Inflammatory macrophage treated with lipopolysaccharide for 1 hour (primary cell): ENCODE results near the gene GOLPH3.

ENCODE experiments used
- DNase-seq, 2 donors: peaks; one replicate each; pipeline ENCODE4 v3.0.0-alpha.2; 2020 to 2022

GOLPH3 gene

DNA sequence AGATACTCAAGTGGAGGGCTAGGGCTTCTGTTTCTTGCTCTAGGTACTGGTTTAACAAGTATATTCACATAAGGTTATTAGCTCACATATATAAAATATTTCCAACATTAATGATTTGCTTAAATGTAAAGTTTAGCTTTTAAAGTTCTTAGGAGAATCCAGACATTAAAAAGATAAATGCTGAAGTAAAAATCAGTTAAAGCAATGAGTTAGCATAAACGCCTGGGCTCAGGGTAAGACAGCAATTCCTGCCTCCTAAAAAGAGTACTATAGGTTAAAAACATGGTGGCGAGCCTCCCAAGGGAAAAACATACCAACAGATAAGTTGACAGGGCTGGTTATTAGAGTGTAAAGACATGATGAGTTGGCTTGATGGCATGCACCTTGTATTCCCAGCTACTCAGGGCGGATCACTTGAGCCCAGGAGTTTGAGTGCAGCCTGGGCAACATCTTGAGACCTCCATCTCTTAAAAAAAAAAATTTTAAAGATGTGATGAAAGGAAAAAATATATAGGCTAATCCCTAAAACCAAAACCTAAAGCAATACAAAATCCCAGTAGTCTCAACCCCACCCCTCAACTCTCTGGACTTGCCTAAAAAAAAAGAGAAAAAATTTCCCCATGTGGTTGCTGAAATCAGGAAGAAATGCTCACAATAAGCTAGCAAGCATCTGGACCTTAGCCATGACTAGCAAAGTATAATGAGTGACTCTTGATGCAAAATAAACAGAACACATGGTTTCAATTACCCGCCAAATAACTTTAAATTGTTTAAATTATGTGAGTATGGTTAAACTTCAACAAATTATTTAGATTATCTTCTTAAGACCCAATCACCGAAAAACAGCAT, 3.6 kb downstream of the GOLPH3 start:
- peak; percentile 32 to 34 for DNase-seq

DNA sequence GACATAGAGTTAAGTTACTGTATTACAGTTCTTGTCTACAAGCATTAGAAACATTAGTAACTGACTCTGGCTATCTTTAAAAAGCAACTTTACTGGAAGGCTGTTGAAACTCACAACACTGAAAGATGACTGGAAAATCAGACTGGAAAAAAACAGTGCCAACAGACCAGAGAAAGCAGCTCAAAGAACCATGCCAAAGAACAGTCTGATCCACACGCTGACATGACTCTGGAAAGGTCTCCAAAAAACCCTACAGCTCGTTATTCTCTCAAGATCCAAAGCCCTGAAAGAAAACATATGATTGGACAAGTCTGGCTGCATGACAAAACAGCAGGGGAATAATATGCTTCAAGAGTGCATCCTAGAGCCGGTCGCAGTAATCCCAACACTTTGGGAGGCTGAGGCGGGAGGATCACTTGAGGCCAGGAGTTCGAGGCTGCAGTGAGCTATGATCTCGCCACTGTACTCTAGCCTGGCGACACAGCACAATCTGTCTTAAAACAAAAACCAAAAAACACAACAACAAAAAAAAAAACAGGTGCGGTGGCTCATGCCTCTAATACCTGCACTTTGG, 5.6 kb downstream of the GOLPH3 start:
- no peak for DNase-seq

DNA sequence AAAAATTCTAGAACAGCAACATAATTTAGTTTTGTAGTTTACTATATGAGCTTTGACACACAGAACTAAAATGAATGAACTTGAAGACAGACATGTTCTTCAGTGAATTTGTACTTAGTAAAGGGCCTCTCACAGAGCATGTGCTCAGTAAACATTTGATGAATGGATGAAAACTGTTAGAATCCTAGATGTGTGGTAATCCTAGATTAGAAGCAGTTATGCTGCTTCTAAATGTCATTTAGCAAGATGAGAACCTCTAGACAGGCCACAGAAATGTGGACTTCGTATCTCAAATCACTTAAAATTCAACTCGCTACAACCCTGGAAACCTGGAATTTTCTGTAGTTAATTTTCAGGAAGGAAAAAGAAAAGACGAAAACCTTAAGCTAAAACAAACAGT, 8.5 kb downstream of the GOLPH3 start:
- DNase-seq = no peak

DNA sequence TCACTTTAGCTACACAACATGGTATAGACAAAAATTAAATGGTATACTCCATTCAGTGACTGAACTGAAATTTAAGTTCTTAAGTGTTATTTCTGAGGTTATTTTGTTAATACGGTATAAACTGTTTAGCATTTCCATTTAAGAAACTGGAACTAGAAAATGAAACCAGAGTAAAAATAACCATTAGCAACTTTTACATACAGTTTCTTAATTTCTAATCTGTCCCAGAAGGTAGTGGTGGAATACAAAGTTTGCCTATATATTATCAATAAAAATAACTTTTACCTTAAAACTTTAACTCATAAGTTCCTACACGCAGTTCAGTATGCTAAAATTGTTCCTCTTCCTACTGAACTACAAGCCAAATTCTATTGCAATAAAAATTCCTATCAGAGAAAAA, 10.3 kb downstream of the GOLPH3 start:
- no peak for DNase-seq

DNA sequence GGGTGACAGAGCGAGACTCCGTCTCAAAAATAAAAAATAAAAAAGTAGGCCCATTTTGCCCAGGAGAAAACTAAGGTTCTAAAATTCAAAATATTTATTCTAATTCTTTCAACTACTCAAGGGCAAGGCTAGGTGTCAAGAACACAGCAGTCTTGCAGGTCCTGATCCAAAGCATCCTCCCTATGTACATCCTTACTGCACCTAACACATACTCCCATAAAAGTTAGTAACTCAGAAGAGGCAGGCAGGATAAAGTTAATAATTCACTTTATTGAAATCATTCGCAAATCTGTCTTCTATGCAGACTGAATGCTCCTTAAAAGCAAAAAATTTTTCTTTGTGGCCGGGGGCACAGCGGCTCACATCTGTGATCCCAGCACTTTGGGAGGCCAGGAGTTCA, 11.1 kb downstream of the GOLPH3 start:
- no peak for DNase-seq

DNA sequence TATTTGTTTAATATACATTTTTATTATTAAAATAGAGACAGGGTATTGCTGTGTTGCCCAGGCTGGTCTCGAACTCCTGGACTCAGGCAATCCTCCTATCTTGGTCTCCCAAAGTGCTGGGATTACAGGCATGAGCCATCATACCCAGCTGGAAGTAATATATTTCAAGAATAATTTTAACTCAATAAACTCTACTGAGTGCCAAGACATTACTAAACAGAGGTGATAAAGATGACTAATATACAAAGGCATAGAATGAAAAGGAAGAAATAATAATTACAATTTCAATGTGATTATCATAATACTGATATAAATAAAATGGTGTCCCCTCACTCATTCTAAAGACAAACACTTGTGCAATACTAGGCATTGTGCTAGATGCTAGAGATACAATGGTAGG, 13.9 kb downstream of the GOLPH3 start:
- DNase-seq = no peak

DNA sequence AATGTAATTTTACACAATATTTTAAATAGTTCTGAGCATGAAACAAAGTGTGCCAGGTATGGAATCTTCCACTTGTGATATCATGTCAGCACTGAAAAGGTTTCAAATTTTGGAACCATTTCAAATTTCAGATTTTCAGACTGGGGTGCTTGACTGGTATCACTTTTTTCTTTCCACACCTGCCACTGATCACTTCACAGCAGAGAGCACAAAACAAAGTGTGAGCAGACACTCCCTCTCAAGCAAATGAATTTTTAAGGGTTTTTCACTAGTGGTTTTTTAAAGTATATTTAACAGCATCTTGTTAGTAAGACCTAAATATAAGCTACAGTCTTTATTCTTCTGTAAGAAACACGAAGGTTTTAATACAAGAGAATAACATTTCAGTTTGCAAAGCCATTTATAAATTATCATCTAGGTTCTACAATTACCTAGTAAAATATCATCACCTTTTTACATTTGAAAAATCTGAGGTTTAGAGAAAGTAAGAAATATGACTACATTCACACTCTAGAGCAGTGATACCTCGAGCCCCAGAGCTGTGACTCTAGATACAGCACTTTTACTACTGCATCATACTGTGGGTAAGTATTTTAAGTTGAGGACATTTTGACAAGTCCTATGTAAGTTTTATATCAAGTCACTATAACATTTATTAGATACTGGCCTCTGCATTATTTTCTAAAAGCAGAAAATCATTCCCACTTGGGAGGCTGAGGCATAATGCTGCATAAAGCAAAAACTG, 14.6 kb downstream of the GOLPH3 start:
- DNase-seq = no peak

DNA sequence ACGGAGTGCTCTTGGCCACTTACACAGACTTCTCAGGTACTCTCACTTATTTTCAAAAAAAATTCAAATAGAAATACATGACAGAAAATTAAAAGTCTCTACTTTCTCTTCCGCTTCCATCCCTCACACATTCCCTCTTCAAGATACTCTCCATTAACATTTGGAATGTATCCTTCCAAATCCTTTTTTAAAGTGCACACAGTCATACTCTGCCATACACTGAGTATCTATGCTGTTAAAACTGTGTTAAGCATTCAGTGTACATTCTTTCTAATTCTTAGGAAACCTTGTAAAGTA, 15.5 kb downstream of the GOLPH3 start:
- DNase-seq = no peak

DNA sequence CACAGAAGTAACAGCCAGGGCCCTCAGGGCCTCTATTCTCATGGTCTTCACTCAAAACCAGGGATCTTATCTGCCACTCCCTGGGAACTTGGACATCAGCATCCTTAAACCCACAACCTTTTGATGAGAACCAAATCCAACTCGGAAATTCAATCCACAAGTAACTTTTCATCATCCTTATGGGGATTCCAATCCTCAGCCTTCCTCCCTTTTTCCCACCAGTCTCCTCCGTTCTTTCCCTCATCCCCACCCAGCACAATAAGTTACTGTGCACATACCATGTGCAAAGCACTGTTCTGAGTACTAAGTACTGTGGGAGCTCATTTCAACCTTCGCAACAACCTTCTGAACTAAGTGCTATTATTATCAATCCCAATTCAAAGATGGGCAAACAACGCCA, 17.0 kb downstream of the GOLPH3 start:
- no peak for DNase-seq

DNA sequence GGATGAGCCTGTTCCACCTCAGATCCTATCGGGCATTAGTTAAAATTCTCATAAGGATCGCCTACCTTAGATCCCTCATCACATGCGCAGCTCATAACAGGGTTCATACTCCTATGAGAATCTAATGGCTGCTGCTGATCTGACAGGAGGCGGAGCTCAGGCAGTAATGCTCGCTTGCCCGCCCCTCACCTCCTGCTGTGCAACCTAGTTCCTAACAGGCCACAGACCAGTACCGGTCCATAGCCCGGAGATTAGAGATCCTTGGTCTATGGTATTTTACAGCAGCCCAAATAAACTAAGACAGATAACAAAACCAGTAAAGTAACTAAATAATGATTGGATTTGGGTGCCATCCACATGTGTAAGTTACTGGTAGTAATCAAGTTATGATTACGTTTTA, 17.5 kb downstream of the GOLPH3 start:
- no peak for DNase-seq

DNA sequence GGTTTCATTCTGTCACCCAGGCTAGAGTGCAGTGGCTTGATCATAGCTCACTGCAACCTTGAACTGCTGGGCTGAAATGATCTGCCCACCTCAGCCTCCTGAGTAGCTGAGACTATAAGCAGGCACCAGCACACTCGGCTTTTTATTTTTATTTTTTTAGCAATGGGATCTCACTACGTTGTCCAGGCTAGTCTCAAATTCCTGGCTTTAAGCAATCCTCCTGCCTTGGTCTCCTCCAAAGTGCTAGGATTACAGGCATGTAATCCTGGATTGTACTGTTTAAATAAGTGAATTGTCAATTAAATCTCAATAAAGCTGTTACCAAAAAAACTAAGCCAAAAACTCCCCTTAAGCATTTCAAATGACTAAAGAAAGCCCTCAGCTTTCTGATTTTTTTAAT, 18.9 kb downstream of the GOLPH3 start:
- DNase-seq = no peak

DNA sequence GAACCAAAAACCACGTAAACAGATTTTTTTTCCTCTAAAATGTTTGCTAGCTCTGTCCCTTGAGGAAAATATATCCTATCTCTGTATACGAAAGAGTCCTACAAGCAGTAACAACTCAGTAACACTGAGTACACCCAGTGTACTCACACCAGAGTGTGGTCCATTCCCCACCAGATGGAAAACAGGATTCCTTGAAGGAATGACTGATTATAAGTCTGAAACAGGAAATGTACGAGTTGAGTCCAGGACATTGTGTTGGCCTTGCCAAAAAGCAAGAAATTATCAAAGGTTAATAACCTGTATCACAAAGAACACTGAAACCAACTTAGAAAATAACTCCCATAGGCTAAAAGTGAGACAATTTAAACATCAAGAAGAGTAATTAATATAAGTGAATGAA, 20.4 kb downstream of the GOLPH3 start:
- no peak for DNase-seq

DNA sequence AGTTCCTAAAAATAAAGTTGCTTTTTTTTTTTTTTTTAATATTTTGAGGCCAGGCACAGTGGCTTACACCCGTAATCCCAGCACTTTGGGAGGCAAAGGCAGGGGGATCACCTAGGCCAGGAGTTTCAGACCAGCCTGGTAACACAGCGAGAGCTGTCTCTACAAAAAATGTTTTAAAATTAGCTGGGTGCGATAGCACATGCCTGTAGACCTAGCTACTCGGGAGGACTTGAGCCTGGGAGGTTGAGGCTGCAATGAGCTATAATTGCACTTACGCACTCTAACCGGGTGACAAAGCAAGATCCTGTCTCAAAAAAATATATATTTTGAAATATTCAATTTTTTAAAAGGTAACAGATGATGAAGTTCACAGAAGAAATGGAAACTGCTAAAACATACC, 22.9 kb downstream of the GOLPH3 start:
- no peak for DNase-seq

DNA sequence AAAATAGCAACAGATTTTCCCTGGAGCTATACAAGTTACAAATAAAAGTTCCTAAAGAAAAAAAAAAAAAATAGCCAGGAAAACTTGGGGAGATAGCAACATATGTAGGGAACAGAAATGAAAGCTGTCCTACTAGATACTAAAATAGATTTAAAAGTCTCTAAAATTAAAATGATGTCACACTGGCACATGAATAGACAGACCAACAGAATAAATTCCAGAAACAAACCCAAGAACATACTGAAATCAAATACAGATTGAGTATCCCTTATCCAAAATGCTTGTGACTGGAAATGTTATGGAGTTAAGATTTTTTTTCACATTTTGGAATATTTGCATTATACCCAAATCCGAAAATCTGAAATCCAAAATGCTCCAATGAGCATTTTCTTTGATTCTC, 23.8 kb downstream of the GOLPH3 start:
- DNase-seq = no peak

DNA sequence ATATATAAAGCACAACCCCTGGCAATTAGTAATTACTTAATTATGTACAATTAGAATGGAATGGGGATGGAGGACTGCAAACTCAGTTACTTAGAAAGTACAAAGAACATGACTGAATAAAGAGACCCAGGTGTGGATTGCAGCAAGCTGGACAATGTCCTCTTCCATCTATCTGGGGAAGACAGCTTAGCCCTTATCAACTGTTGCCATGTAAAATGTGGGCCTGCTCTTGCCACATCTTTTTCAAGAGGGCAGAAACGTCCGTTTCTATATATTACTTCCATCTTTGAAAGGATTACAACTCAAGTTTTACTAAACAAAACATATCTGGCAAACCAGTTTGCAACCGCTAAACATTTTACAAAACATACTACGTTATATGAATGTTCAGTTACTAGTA, 26.2 kb downstream of the GOLPH3 start:
- DNase-seq = no peak

DNA sequence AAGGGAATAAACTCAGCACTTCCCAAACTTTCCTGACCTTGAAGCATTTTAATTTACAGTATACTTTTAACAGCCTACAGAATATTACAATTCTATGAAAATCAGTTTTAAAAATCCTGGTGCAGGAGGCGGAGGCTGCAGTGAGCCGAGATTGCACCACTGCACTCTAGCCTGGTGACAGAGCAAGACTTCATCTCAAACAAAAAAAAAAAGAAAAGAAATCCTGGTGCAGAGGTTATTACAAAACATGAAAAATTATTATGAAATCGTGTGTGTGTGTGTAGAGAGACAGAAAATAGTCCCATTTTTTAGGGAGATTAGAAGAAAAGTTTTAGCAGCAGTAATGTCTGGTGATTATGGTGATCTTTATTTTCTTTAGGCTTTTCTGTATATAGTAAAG, 26.9 kb downstream of the GOLPH3 start:
- peak; percentile 74 to 76 for DNase-seq

DNA sequence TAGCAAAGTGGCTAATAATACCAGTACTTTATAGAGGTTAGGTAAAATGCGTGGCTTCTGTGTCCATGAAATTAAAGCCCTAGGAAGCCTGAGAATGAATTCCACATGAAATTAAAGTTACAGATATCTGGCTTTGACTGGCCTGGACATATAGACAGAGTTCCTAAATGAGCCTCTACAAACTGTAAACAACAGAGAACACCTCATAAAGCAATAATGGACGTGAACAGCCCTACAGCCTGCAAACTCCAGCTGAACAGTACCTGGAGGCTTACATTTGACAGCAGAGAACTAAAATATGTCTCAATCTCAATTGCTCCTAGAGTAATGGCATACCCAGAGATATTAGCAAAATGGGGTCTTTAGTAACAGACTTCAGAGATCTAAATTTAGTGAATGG, 28.7 kb downstream of the GOLPH3 start:
- no peak for DNase-seq

DNA sequence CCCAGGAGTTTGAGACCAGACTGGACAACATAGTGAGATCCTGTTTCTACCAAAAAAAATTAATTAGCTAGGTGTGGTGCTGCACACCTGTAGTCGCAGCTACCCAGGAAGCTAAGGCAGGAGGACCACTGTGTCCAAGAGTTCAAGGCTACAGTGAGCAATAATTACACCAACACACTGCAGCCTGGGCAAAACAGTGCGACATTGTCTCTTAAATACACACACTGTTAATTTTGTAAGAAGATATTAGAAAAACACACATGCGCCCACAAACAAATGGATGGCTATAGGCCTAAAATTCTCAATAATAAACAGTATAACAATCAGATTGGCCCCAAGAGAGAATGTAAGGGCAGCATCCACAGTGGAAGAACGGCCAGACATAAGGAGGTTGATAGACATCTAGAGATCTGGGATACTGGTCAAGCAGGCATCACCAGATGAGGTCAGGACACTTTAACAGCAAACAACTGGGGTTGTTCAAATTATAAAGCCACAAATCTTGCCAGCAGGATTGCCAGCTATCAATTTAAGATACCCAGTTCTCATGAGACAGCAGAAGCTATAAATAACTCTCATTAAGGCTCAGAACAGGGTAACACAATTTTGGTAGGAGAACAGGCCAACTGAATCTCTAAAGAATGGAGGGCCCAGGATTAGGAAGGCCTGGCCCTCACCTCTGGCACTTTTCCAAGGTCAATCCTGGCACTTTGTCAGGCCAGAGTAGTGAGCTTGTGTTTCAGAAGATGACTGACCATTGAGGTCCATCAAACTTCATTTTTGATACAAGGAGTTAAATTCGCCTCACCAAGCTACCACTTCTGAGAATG, 29.5 kb downstream of the GOLPH3 start:
- DNase-seq = no peak

DNA sequence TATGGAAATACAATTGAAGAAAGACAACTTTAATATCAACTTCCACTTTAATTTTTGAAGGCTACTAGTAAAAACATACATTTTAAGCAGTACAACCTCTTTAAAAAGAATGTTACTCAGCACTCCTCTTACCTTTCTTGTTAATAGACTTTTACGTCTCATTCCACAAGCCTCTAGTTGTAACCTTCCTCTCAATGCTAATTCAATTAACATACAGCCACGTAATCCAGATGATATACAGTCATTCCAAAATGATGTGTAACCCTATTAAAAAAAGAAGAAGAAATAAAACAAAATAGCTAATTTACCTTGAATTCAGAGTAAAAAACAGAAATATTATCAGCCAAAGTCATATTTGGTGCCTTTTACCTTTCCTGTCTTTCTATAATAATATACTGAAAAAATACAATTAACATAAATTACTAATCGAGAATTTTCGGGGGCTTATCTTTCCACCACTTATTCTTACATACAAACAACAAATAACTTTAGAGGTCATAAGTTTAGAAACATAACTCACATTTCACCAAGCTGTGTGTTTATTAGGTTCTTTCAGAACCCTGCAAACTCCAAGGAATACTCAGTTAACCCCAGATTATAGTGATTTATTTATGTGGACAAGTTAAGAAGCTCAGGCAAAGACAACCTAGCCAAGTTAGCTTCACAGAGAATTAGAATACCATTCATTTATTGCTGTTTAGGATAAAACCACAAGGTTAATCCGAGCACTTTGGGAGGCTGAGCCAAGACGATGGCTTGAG, 30.3 kb downstream of the GOLPH3 start:
- no peak for DNase-seq

DNA sequence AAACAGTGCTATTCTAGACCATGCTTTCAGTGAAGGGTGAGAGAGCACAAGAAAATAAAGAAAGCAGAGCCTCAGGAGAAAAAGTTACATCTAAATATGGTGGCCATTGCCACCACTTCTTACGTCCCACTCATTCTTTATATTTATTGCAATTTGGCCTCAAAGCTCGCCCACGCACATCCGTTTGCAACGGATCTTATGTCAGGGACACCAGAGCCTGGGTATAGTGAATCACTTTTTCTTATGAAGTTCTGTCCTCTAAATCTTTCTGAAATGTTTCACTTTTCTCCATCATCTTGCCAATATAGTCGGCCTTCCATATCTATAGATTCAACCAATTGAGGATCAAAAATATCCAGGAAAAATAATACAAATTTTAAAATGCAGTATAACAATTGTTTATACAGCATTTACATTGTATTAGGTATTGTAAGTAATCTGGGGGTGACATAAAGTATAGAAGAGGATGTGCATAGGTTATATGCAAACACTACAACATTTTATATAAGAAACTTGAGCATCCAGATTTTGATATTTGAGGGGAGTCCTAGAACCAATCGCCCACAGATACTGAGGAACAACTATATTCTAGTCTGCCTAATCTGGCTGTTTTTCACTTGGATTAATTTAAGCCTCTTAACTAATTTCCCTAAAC, 35.2 kb downstream of the GOLPH3 start:
- DNase-seq = peak; percentile 83 to 90

DNA sequence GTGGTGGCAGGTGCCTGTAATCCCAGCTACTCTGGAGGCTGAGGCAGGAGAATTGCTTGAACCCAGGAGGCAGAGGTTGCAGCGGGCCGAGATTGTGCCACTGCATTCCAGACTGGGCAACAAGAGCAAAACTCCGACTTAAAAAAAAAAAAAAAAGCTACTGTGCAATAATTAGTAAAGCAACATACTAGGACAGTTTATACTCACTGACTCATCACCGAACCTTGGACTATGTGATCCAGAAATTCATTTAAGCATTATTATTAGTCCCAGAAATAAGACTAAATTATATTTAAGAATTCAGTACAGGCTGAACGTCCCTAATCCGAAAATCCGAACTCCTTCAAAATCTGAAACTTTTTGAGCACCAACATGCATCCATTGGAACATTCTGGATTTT, 37.8 kb downstream of the GOLPH3 start:
- DNase-seq = no peak

DNA sequence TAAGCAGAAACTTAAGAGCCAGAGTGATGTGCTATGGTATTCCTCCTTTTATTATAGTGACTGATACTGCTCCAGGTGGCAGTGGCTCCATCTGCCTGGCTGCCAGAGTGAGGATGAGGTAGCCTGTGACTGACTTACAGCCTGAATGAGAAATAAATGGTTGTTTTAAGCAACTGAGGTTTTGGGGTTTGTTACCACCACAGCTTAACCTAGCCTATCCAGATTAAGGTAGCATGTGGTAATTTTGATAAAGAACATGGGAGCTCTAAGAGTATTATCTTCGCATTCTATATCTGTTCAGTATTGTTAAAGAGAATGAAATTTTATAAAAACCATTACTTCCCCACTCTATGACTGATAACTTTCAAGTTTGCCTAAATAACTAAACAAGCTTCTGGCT, 39.0 kb downstream of the GOLPH3 start:
- DNase-seq = no peak
